NCI-H748 treated with DMSO at 0.1 percent for 48 hours (cell line): ENCODE results near the gene KIF5B.
A peak's percentile ranks its signal among the peaks of the same experiment; 100 is the strongest.
"Not testable (repeated sequence)": the region's sequence is repeated elsewhere in the genome, so short reads cannot be mapped to it uniquely, and the experiment has no call there.

Source experiments
- DNase-seq: peaks from one replicate; lab custom pipeline; 2025; lab: John Stamatoyannopoulos, UW

KIF5B gene

GRCh38 chr10:32059472-32059871 lies 3.2 kb upstream of the KIF5B start:
- DNase-seq = no peak

- DNase-seq = no peak
These were observed 779 bp upstream of the KIF5B start for GRCh38 chr10:32057036-32057372.

DNA sequence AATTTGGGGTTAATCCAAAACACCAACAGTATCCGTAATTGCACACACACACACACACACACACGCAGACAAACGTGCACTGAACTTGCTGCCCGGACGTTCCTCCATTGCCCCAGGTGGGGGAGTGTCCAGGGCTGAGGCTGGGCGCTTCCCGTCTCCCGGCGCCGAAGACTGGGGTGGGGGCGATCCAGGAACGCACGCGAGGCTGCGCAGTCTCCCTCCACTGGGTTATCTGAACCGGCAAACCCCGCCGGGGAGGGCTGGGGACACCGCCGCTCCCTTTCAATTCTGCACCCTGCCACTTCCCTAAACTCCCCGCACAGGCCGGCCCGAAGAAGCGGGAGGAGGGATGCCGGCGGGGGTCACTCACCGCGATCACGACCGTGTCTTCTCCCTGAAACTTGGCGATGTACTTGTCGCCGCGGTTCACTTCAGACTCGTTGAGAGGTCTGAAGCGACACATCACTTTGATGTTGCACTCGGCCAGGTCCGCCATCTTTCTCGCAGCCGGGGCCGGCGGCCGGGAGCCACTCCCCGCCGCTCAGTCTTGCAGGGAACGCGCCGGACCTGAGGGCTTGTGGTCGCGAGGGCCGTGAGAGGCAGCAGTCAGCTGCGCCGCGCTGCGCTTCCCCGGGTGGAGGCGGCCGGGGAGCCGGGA lies 618 bp downstream of the KIF5B start:
- peak; percentile 17 for DNase-seq

- DNase-seq = peak; percentile 1
These were observed 2.1 kb downstream of the KIF5B start for GRCh38 chr10:32054094-32054493.

DNA sequence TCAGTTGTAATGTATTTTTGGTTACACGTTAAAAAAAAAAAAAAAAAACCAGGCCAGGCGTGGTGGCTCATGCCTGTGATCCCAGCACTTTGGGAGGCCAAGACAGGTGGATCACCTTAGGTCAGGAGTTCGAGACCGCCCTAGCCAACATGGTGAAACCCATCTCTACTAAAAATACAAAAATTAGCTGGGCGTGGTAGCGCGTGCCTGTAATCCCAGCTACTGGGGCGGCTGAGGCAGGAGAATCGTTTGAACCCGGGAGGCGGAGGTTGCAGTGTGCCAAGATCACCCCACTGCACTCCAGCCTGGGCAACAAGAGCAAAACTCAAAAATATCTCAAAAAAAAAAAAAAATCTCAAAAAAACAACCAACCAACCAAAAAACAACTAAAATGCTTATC lies 2.8 kb downstream of the KIF5B start:
- DNase-seq = not testable (repeated sequence)

DNA sequence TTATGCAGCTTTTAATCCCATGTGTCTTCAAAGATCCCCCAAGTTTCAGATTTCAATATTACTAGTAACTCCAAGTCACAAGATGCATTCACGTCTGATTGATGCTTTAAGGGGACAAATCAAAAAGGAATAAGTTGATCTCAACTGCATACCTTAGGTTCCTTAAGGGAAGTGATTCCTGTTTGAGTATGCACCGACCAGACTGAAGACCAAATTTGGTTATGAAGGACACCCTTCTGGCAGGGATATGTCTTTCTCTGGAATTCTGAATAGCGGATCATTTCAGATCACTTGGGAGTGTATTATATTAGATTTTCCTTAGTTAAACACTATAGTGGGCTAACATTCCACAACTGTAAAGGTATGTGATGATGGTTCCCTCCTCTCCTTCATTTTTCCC lies 4.3 kb downstream of the KIF5B start:
- no peak for DNase-seq

GRCh38 chr10:32050177-32050576 lies 6.0 kb downstream of the KIF5B start:
- DNase-seq = no peak

DNA sequence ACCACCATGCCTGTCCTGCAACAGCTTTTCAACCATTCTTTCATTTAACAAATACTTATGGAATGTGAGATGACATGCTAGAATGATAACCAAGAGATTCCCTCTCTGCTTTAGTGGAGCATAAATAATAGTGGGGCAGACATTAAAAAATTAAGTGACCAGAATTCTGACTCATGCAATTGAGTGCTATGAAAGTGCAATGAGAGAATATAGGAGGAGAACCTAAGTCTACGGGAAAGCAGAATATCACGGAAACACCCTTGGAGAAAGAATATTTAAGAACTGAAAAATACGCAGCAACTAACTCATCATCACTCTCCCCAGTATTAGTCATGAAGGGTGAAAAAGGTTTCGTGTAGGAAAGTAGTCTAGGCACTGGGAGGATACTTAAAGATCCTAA lies 7.1 kb downstream of the KIF5B start:
- DNase-seq = no peak

GRCh38 chr10:32048282-32048681 lies 7.9 kb downstream of the KIF5B start:
- no peak for DNase-seq

- no peak for DNase-seq
These were observed 8.3 kb downstream of the KIF5B start for GRCh38 chr10:32047881-32048280.

- DNase-seq = no peak
These were observed 10.1 kb downstream of the KIF5B start for GRCh38 chr10:32046151-32046550.

GRCh38 chr10:32042730-32043129 lies 13.5 kb downstream of the KIF5B start:
- not testable (repeated sequence) for DNase-seq

DNA sequence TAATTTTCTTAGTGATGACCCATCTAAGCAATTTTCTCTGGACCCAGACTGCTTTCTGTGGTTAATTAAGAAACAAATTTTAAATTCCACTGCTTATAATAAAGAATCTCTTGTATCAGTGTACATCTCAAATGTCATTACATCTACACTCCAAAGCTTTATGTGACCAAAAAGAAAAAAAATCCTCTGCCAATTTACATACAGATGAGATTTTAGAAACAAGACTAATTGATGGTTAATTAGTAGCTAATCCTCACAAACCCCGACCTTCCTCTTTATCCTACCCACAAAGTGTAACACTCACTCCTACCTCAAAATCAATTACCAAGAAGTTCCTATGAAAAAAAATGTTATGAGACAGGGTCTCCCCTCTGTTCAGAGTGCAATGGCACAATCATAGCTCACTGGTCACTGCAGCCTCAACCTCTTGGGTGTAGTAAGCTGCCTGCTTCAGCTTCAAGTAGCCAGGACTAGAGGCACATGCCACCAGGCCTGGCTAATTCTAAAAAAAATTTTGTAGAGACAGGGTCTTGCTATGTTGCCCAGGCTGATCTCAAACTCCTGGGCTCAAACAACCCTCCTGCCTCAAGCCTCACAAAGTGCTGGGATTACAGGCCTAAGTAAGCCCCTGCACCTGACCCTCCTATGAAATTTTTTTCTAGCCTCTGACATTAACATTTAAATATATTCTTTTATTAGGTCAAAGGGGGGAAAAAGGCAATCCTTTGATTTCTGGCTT lies 14.8 kb downstream of the KIF5B start:
- no peak for DNase-seq

DNA sequence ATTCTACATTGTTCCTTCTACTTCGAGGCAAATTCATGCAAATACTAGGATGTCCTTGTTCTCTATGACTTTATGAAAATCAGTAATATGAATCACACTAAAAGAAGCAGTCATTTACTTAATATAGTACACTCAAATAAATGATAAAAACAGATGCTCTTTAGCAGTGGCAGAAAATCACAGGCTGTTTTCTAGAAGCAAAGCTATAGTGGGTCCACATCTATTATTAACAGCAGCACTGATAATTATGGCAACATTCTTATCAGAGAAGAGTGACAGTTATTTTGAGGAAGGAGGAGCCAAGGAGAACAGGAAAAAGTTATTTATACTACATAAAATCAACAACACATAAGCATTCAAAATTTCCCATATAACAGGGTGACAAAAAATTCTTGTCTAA lies 16.5 kb downstream of the KIF5B start:
- DNase-seq = no peak

GRCh38 chr10:32038777-32039176 lies 17.4 kb downstream of the KIF5B start:
- no peak for DNase-seq

DNA sequence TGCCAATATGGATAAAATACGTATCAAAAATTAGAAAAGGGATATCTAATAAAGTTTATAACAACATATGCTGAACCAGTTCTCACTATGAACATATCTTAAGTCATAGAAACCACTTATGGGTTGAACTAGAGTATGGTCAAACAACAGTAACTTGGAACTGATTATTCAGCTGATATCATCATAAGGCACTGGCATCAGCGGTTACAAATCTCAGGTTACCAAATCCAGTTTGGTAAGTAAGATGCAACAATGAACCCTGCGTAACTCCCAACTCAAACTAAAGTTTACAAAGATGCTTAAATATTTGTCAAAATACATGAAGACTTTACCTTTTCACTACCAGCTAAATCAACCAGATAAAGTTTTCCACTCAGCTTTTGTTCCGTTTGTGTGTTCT lies 19.3 kb downstream of the KIF5B start:
- no peak for DNase-seq

- DNase-seq = no peak
These were observed 21.2 kb downstream of the KIF5B start for GRCh38 chr10:32035038-32035437.

GRCh38 chr10:32033171-32033570 lies 23.1 kb downstream of the KIF5B start:
- no peak for DNase-seq

DNA sequence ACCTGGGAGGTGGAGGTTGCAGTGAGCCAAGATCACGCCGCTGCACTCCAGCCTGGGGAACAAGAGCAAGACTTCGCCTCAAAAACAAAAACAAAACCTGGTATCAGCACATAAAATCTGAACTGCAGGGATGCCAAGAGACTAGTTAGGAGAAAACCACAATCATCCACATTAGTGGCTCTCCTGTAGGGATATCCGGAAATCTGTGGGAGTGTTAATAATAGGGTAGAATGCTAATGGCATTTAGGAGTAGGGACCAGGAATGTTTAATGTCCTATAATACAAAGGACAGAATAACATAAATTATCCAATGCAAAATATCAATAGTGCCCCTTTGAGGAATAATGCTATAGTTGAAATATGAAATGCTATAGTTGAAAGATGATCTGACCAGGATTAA lies 24.3 kb downstream of the KIF5B start:
- no peak for DNase-seq

DNA sequence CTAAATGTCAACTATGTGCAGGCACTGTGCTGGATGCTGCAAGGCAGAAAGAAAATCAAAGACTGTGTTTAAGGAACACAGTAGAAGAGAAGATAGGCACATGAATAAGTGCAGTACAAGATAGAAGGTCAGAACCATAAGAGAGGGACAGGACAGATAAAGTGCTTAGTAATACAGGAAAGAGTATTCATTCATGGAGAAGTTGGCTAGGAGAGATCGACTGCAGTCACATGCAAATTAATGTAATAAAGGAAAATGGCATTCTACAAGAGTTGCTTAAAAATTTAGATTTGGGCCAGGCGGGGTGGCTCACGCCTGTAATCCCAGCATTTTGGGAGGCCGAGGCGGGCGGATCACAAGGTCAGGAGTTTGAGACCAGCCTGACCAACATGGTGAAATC lies 24.8 kb downstream of the KIF5B start:
- no peak for DNase-seq

GRCh38 chr10:32028710-32029109 lies 27.5 kb downstream of the KIF5B start:
- DNase-seq = no peak

DNA sequence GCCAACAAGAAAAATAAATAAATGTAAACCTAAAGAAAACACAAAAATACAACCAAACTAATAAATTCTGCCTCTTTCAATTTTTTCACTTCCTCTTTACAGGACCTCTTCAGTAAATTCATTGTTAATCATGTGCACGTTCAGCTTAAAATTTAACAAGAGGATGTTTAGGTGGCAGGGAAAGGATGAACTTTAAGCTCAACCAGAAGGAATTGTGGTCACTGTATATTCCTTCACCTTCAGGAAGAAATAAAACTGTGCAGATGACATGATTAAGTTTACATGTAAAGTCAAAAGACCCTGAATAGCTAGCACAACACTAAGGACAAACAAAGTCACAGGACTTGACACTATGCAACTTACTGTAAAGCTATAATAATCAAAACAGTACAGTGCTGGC lies 33.0 kb downstream of the KIF5B start:
- DNase-seq = no peak

GRCh38 chr10:32017044-32017443 lies 39.2 kb downstream of the KIF5B start:
- no peak for DNase-seq

- no peak for DNase-seq
These were observed 40.8 kb downstream of the KIF5B start for GRCh38 chr10:32015386-32015785.
